Gastroesophageal sphincter (tissue), 3 donors: ENCODE results near the gene MIEN1.

ENCODE experiments used
- EP300 ChIP-seq: sonication (generic); formaldehyde crosslinking; IDR thresholded peaks from one replicate; pipeline ENCODE4 v1.6.1; 2017; ENCODE audit warnings: antibody characterized with exemption, mild to moderate bottlenecking
- POLR2AphosphoS5 ChIP-seq: sonication (generic); formaldehyde crosslinking; IDR thresholded peaks from one replicate; pipeline ENCODE4 v1.6.1; 2017; ENCODE audit warnings: antibody characterized with exemption
- TF ChIP-seq, protein P1 (sequence below), 4 experiments: fragments of 200-600 bp in 2 of 4; fragments of 450-650 bp in 2 of 4; sonication (generic) in 1 of 4; IDR thresholded peaks; one replicate each; pipeline ENCODE4 v1.5.1; 2017 to 2019; ENCODE audit warnings: antibody characterized with exemption in 4 of 4, mild to moderate bottlenecking in 2 of 4, moderate library complexity in 2 of 4

DNA sequence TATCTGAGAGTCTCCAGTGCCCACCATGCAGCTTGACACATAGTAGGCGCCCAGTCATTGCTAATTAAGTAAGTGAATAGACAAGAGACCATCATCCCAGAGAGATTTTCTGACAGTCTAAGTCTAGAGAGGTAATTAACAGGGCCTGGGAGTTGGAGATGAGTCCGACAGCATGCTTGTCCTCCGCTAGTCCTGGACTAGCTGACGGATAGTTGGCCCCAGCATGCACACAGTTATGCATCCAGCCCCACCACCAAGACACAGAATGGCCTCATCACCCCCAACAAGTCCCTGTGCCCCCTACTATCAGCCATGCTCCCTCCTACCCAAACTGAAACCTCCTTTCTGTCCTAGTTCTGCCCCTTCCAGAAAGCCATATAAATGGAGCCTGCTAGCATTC lies 17.4 kb upstream of the MIEN1 start:
- TF ChIP-seq POLR2AphosphoS5 (no peak), EP300 (no peak)
- TF ChIP-seq, protein P1, sequence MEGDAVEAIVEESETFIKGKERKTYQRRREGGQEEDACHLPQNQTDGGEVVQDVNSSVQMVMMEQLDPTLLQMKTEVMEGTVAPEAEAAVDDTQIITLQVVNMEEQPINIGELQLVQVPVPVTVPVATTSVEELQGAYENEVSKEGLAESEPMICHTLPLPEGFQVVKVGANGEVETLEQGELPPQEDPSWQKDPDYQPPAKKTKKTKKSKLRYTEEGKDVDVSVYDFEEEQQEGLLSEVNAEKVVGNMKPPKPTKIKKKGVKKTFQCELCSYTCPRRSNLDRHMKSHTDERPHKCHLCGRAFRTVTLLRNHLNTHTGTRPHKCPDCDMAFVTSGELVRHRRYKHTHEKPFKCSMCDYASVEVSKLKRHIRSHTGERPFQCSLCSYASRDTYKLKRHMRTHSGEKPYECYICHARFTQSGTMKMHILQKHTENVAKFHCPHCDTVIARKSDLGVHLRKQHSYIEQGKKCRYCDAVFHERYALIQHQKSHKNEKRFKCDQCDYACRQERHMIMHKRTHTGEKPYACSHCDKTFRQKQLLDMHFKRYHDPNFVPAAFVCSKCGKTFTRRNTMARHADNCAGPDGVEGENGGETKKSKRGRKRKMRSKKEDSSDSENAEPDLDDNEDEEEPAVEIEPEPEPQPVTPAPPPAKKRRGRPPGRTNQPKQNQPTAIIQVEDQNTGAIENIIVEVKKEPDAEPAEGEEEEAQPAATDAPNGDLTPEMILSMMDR (IDR thresholded peaks at IDR 0.05), result no peak
